ENCODE data around the gene TMEM184B.

DNA sequence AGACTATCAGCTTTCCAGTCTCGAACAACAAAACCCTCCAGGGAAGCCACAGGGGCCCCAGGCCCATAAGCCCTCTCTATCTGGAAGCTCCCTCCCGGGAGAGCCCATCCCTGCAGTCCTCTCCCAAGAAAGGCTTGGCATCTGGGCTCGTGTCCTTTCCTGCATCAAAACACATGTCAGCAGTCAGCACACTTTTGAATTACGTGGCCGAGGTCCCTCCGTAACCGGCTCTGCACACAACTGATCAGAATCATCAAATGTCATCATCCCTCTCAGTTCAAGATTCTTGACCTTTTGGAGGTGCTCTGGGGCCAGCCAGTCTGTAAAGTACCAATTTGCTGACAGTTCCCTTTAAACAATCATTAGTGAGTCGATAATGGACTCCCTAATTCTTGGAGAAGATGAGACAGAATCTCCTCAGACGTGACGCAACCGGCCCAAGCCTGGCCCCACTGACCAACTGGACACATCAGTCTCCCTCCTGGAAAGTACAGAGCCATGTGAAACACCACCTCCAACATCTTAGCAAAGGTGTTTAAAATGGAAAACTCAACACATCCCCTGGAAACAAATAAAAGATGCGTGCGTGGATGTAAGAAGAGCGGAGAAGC, 37.5 kb downstream of the TMEM184B start:
- TF ChIP-seq, protein P1, sequence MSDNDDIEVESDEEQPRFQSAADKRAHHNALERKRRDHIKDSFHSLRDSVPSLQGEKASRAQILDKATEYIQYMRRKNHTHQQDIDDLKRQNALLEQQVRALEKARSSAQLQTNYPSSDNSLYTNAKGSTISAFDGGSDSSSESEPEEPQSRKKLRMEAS (IDR thresholded peaks at IDR 0.05) = no peak
- TF ChIP-seq POLR2A (IDR thresholded peaks at IDR 0.05; ENCODE audit: low read length) (no peak), RAD21 (conservative IDR thresholded peaks at IDR 0.05 in 1 of 2, IDR thresholded peaks at IDR 0.05 in 1 of 2) (no peak), RCOR1 (IDR thresholded peaks at IDR 0.05; ENCODE audit: low read depth, low read length) (no peak), ZSCAN20 (CRISPR knock-in tag; IDR thresholded peaks at IDR 0.05) (no peak), SMC3 (IDR thresholded peaks at IDR 0.05) (no peak)
- TF ChIP-seq, protein P2, sequence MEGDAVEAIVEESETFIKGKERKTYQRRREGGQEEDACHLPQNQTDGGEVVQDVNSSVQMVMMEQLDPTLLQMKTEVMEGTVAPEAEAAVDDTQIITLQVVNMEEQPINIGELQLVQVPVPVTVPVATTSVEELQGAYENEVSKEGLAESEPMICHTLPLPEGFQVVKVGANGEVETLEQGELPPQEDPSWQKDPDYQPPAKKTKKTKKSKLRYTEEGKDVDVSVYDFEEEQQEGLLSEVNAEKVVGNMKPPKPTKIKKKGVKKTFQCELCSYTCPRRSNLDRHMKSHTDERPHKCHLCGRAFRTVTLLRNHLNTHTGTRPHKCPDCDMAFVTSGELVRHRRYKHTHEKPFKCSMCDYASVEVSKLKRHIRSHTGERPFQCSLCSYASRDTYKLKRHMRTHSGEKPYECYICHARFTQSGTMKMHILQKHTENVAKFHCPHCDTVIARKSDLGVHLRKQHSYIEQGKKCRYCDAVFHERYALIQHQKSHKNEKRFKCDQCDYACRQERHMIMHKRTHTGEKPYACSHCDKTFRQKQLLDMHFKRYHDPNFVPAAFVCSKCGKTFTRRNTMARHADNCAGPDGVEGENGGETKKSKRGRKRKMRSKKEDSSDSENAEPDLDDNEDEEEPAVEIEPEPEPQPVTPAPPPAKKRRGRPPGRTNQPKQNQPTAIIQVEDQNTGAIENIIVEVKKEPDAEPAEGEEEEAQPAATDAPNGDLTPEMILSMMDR (IDR thresholded peaks at IDR 0.05) = no peak
